T47D (cell line): ENCODE results near the gene BTNL3.
"Not testable (repeated sequence)": the region's sequence is repeated elsewhere in the genome, so short reads cannot be mapped to it uniquely, and the experiment has no call there.

ENCODE experiments used
- DNase-seq, 2 experiments: peaks; one replicate each; pipeline versions ENCODE4 v3.0.0 to v3.0.0-alpha.2; 2011 to 2012; ENCODE audit warnings: low read depth in 1 of 2, low spot score in 1 of 2
- JUND ChIP-seq: IDR thresholded peaks from 2 replicates; pipeline ENCODE4 v1.6.1; 2012; ENCODE audit warnings: low read depth
- in situ Hi-C: cut with HindIII; loops from 2 replicates; pipeline ENCODE4 v1.10.0; 2016; ENCODE audit warnings: low sequenced_read_pairs, low pct_unique_long_range_greater_than_20kb

BTNL3 gene

DNA sequence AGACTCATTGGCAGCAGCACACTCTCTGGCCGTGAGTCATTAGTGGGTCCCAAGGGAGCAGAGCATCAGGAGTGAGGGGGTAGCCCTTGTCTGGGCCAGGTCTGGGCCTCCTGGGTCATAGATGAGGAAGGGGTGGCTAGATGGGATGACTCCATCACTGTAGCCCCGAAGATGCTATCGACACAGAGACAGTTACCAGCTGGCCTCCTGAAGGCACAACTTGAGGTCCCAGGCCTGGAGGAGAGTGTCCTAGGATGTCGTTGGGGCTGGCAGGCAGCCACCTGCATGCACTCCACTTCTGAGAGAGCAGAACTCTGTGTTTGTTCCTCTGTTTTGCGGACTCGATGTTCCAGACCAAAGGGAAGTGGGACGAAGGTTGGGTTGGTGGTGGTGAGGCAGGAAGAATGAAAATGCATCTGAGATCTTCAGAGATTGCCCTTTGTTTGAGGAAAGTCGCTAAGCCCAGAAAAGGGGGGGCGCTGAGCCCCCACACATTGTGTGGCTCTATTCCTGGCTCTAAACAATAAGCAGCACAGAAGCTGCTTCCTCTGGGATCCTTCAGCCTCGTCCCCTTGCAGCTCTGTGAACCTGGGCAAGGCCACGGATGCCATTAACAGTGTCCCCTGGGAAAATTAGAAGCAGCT lies 56.1 kb downstream of the BTNL3 start:
- in situ Hi-C loops = no loop called here
- no peak for TF ChIP-seq JUND
- DNase-seq = no peak

DNA sequence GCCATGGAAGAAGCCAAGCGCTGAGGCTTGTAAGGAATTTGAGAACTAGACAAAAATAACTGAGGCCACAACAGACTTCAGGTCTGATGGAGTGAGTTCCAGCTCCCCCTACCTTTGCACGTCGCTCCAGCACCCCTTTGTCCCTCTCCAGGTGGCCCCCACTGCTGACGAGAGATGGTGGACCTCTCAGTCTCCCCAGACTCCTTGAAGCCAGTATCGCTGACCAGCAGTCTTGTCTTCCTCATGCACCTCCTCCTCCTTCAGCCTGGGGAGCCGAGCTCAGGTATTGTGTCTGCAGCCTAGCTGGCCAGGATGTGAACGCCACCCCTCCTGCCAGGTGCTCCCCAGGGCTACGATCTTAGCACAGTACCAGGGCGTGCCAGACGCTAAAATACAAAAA lies 56.7 kb downstream of the BTNL3 start:
- no peak for TF ChIP-seq JUND
- in situ Hi-C loops = no loop called here
- peak in 1 of 2 experiments; percentile 49 for DNase-seq

DNA sequence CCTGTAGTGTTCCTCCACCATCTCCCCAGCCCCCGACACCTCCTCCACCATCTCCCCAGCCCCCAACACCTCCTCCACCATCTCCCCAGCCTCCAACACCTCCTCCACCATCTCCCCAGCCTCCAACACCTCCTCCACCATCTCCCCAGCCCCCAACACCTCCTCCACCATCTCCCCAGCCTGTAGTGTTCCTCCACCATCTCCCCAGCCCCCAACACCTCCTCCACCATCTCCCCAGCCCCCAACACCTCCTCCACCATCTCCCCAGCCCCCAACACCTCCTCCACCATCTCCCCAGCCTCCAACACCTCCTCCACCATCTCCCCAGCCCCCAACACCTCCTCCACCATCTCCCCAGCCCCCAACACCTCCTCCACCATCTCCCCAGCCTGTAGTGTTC lies 57.2 kb downstream of the BTNL3 start:
- in situ Hi-C loops, DNase-seq: not testable (repeated sequence)

DNA sequence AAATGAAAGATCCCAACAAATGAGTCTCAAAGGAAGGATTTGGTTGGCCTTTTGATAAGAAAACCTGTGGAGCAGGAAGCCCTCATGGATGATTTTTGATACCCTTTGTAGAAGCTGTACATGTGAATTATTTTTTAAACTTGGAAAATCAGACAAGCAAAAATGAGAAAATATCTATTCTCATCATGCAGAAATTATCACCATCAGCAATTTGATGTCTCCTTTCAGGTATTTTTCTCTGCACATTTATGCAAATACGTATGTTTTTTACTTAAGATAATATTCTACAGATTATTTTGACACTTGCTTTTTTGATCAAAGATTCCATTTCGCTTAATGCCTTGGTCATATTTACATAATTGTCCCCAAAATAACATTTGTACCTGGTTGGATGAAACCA lies 58.6 kb downstream of the BTNL3 start:
- no peak for DNase-seq
- in situ Hi-C loops = no loop called here
- no peak for TF ChIP-seq JUND

DNA sequence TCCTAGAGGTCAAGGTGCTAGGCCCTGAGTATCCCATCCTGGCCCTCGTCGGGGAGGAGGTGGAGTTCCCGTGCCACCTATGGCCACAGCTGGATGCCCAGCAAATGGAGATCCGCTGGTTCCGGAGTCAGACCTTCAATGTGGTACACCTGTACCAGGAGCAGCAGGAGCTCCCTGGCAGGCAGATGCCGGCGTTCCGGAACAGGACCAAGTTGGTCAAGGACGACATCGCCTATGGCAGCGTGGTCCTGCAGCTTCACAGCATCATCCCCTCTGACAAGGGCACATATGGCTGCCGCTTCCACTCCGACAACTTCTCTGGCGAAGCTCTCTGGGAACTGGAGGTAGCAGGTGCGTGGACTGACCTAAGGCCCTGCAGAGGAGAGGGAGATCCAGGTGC lies 59.3 kb downstream of the BTNL3 start:
- in situ Hi-C loops = no loop called here
- TF ChIP-seq JUND = no peak
- no peak for DNase-seq

DNA sequence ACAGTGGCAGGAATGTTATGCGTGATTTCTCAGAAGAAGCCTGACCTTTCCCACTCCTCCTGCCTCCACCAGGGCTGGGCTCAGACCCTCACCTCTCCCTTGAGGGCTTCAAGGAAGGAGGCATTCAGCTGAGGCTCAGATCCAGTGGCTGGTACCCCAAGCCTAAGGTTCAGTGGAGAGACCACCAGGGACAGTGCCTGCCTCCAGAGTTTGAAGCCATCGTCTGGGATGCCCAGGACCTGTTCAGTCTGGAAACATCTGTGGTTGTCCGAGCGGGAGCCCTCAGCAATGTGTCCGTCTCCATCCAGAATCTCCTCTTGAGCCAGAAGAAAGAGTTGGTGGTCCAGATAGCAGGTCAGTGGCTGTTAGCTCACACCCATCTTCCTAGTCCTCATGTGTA lies 61.4 kb downstream of the BTNL3 start:
- no peak for TF ChIP-seq JUND
- in situ Hi-C loops = no loop called here
- no peak for DNase-seq

DNA sequence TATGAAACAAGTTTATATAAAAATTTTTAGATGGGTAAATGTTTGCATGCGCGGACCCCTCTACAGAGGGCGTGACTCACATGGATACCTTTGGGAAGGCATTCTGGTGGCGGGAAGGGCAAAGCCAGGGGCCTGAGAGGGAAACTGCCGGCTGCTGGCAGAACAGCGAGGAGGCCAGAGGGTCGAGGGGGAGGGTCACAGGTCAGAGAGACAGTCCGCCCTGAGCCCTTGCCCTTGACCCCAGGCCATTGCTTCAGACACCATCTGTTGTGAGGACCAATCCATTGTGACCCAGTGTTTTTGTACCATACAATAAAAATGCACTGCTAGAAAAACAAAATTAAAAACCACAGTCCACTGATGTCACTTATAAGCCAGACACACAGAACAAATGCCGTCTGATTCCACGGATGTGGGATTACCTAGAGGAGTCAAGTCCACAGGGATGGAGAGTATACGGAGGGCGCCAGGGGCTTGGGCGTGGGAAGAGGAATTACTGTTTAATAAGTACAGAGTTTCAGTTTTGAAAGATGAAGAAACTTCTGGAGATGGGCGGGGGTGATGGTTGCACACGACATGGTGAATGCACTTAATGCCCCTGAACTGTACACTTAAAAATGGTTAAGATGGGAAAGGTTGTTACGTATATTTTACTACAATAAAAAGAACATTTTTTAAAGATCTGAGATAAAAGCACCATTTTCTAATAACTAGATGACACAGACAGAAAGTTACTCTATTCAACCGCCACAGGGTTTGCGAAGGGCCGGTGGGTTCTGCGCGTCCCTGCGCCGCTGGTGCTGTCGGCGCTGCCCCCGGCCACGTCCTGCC lies 63.4 kb downstream of the BTNL3 start:
- in situ Hi-C loops = no loop called here
- DNase-seq = no peak
- TF ChIP-seq JUND = no peak

DNA sequence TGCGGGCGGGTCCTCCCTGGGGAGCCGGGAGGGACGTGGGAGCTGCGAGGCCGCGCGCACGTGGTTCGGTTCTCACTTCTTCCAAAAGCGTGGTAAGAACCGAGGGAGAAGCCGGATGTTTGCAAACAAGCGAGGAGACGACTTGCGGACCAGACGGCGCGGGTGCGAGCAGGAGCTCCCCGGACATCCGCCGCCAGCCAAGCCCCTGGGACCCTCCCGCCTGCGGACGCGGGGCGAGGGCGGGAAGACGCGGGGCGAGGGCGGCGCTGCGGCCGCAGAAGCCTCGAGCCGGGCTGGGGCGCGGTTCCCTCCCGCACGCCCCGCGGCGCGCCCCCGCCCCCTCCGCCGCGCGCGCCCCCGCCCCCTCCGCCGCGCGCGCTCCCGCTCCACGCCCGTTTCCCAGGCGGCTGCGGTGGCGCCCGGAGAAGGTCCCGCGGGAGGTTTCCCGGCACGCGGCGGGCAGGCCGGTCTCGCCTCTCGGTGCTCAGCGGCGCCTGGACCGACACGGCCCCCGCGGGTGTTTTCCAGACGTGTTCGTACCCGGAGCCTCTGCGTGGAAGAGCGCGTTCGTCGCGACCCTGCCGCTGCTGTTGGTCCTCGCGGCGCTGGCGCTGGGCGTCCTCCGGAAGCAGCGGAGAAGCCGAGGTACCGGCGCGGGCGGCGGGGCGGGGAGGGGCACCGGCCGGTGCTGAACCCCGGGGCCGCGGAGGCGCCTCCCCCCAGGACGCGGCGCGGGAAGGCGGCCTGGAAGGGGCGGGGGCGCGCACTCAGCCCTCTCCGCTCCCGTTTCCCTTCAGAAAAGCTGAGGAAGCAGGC lies 64.2 kb downstream of the BTNL3 start:
- peak; percentile 52 to 76 for DNase-seq
- in situ Hi-C loops = no loop called here
- no peak for TF ChIP-seq JUND

DNA sequence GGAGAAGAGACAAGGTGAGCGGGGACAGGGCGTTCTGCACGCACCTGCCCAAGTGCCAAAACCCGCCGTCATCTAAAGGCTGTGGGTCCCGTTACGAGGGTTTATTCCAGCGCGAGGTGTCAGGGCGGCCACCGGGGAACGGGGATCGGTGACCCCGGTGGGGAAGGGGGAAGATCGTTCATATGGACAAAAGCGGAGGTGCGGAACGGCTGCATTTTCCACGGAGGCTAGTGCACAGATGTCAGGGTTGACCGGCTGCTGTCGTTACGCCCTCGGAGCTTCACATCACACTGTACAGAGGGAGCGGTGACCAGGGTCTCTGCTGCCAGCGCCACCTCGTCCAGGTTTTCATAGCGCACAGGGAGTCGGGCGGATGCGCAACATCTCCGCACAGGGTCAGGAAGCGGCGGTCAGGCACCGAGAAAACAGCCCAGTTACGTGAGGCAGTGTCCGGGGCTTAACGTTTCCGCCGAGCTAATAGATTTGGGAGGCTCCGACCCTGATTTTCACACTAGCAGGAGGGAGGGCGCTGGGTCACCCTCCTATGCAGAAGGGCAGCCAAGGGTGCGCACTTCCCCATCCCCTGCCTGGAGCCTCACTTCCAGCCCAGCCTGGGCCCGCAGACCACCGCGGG lies 65.0 kb downstream of the BTNL3 start:
- peak in 1 of 2 experiments; percentile 61 for DNase-seq
- in situ Hi-C loops = no loop called here
- TF ChIP-seq JUND = no peak

DNA sequence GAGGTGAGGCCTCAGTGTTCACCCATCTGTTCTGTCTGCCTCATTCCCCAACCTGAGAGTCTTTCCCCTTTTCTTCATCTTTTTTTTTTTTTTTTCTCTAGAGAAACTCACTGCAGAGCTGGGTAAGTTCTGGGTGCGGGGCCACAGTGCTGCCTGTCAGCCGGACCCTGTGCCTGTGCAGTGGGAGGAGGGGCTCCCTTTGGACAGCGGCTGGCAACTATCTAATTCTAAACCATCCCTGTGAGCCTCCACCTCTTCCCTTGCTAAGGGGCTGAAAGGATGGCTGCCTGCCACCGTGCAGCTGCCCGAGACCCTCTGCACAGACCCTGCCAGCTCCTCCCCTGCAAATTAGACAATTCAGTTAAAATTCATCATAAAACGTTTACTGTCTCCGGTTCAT lies 65.5 kb downstream of the BTNL3 start:
- in situ Hi-C loops = no loop called here
- DNase-seq = no peak
- TF ChIP-seq JUND = no peak

DNA sequence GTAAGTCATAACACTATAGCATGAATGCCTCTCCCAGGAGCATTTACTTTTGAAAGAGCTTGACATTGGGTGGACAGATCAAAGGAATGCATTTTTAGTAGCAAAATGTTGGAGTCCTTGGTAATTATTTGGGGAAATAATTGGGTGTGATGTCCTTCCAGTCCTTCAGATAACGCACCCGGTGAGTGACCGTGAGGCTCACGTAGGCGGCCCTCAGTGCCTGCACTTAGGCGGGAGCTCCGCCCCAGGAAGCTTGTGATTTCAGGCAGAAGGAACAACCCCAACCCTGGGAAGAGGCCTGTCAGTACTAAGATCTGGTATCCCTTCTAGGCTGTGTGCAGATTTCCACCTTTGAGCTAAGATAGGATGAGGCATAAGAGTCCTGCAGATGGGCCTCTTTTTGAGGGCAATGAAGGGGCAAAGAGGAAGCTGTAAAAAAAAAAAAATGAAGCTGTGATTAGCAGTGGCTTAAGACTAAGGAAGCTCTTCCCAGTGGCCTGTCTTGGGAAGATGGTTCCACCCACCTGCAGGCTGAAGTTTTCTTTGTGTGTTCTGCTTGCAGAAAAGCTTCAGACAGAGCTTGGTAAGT lies 66.3 kb downstream of the BTNL3 start:
- in situ Hi-C loops = no loop called here
- no peak for DNase-seq
- TF ChIP-seq JUND = no peak
